MCF 10A (cell line): ENCODE data around the gene NPHP4. TPM values are rescaled to one million over a fixed set of nuclear protein-coding genes. Genes with fewer than 3 reads are reported as not detected.

Experiments
- BruUV-seq: library from RNA; stranded (reverse); fragments of 400-500 nt; replicated peaks from 2 replicates; lab custom pipeline; 2021; lab: Mats Ljungman, UMichigan
- CTCF ChIA-PET: fragments of 300-600 bp; sonication (Branson Sonifier 250); formaldehyde crosslinking; extraction: SDS; loops from one replicate; lab custom pipeline; 2021; ENCODE audit warnings: antibody characterized with exemption, inconsistent platforms; lab: Yijun Ruan, JAX
- POLR2A ChIA-PET: fragments of 300-600, 350-650 bp; sonication (Branson Sonifier 250); formaldehyde crosslinking; extraction: SDS; loops from one replicate; lab custom pipeline; 2020; ENCODE audit warnings: antibody characterized with exemption, inconsistent platforms; lab: Yijun Ruan, JAX
- DNase-seq: peaks from one replicate; pipeline ENCODE4 v3.0.0-alpha.2; 2018; ENCODE audit not compliant: unreplicated experiment
- H3K27ac Mint-ChIP-seq: one replicate; pipeline ENCODE4 v1.8.0; 2022; ENCODE audit warnings: mild to moderate bottlenecking, low read depth, mixed read lengths; ENCODE audit not compliant: unreplicated experiment
- H3K27me3 Mint-ChIP-seq: one replicate; pipeline ENCODE4 v1.8.0; 2022; ENCODE audit warnings: mixed read lengths; ENCODE audit not compliant: insufficient read depth, unreplicated experiment
- H3K36me3 Mint-ChIP-seq: one replicate; pipeline ENCODE4 v1.8.0; 2022; ENCODE audit warnings: mild to moderate bottlenecking, moderate library complexity, mixed read lengths; ENCODE audit not compliant: insufficient read depth, unreplicated experiment
- H3K4me1 Mint-ChIP-seq: one replicate; pipeline ENCODE4 v1.8.0; 2022; ENCODE audit warnings: mixed read lengths; ENCODE audit not compliant: insufficient read depth, unreplicated experiment
- H3K4me3 Mint-ChIP-seq: one replicate; pipeline ENCODE4 v1.8.0; 2022; ENCODE audit warnings: mild to moderate bottlenecking, moderate library complexity, mixed read lengths; ENCODE audit not compliant: unreplicated experiment
- H3K9me3 Mint-ChIP-seq: one replicate; pipeline ENCODE4 v1.8.0; 2022; ENCODE audit warnings: mixed read lengths; ENCODE audit not compliant: unreplicated experiment
- CTCF ChIP-seq: fragments of 200-600 bp; IDR thresholded peaks from one replicate; pipeline ENCODE4 v1.8.0; 2022; ENCODE audit warnings: antibody characterized with exemption, mild to moderate bottlenecking; ENCODE audit not compliant: unreplicated experiment
- intact Hi-C: fragments of 100-400 bp; cut with micrococcal nuclease; formaldehyde crosslinking; loops from 2 replicates; pipeline ENCODE4 v1.14.1; 2022
- total RNA-seq: library from RNA; stranded (reverse); gene quantifications from 2 replicates; pipeline ENCODE4 v1.2.3, GENCODE V29; 2022

The NPHP4 gene
- total RNA-seq, 1 experiment from 2014 or later = 14.4 TPM

DNA sequence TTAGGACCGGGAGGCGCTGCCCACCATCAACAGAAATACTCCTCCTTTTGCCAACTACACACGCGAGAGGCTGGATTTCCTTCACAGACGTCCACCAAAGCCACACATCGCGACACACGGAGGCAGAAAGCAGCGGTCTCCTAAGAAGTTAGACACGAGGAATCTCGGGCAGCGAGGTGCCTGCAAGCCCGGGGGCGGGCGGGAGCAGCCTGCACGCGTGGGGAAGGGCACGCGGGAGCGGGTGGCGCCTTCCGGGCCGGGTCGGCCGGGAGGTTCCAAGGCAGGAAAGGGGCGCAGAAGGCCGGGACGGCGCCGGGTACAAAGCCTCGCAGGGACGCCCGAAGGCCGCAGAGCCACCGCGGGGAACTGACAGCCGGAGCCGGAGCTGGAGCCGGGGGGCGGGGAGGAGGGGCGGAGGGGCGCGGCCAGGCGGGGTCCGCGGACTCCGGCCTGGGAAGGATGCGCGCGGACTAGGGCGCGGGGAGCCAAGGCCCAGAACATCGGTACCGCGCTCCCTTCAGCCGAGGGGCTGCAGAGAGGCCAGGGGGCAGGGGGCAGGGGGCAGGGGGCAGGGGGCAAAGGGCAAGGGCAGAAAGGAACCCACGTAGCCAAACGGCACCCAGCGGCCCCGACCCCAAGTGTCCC lies 722 bp downstream of the NPHP4 start:
- peaks cover 6% of the 10 kb centered on the region for H3K4me1 Mint-ChIP-seq
- CTCF ChIA-PET = interaction anchor here (0.9 kb wide), 1 partner anchor 10 kb away, joined by 3 read pairs; no protein-coding TSS in a partner anchor
- BruUV-seq = no TSS peak
- peak overlapping the region; percentile 86 for H3K27ac Mint-ChIP-seq
- H3K9me3 Mint-ChIP-seq = no peaks in the 10 kb centered on the region
- peaks cover 14% of the 10 kb centered on the region for H3K36me3 Mint-ChIP-seq
- DNase-seq = peak; percentile 8
- TF ChIP-seq CTCF = no peak
- POLR2A ChIA-PET = interaction anchor here (1.3 kb wide), 1 partner anchor 10 kb away, joined by 4 read pairs; no protein-coding TSS in a partner anchor
- intact Hi-C loops = loop anchor here (1.0 kb wide), 1 partner anchor 34 kb away; no protein-coding TSS in a partner anchor
- no peaks in the 10 kb centered on the region for H3K27me3 Mint-ChIP-seq
- H3K4me3 Mint-ChIP-seq = peak overlapping the region; percentile 76

- no peak for DNase-seq
- Mint-ChIP-seq H3K36me3 (peaks cover 8% of the 10 kb centered on the region), H3K4me1 (peaks cover 6% of the 10 kb centered on the region), H3K9me3 (no peaks in the 10 kb centered on the region), H3K27me3 (no peaks in the 10 kb centered on the region), H3K27ac (peak overlapping the region; percentile 86), H3K4me3 (peak overlapping the region; percentile 76)
- POLR2A ChIA-PET = interaction anchor here (1.3 kb wide), 1 partner anchor 9 kb away, joined by 4 read pairs; no protein-coding TSS in a partner anchor
- CTCF ChIA-PET = interaction anchor here (0.9 kb wide), 1 partner anchor 9 kb away, joined by 3 read pairs; no protein-coding TSS in a partner anchor
- TSS peak; percentile 42 for BruUV-seq
- intact Hi-C loops = no loop called here
- no peak for TF ChIP-seq CTCF
These were observed 1.3 kb downstream of the NPHP4 start for GRCh38 chr1:5990913-5991312.

GRCh38 chr1:5989731-5990271 lies 2.4 kb downstream of the NPHP4 start:
- H3K27ac Mint-ChIP-seq = no peak overlapping the region
- H3K27me3 Mint-ChIP-seq = no peaks in the 10 kb centered on the region
- H3K36me3 Mint-ChIP-seq = peaks cover 8% of the 10 kb centered on the region
- no peak for TF ChIP-seq CTCF
- no peaks in the 10 kb centered on the region for H3K9me3 Mint-ChIP-seq
- H3K4me3 Mint-ChIP-seq = no peak overlapping the region
- no peak for DNase-seq
- intact Hi-C loops = no loop called here
- ChIA-PET POLR2A (no interaction called here), CTCF (interaction anchor here (0.6 to 0.7 kb wide), 2 partner anchors 15 to 122 kb away, joined by 3 to 4 read pairs; no protein-coding TSS in a partner anchor)
- peaks cover 6% of the 10 kb centered on the region for H3K4me1 Mint-ChIP-seq
- no TSS peak for BruUV-seq

GRCh38 chr1:5989286-5989605 lies 3.0 kb downstream of the NPHP4 start:
- no peak for DNase-seq

More at GRCh38 chr1:5989286-5989605, 3.0 kb downstream of the NPHP4 start:
- Mint-ChIP-seq H3K9me3 (no peaks in the 10 kb centered on the region), H3K4me1 (peaks cover 6% of the 10 kb centered on the region), H3K27me3 (no peaks in the 10 kb centered on the region), H3K4me3 (no peak overlapping the region), H3K36me3 (peaks cover 9% of the 10 kb centered on the region), H3K27ac (no peak overlapping the region)
- no peak for TF ChIP-seq CTCF
- no TSS peak for BruUV-seq
- intact Hi-C loops = no loop called here
- CTCF ChIA-PET = interaction anchor here (0.7 kb wide), 1 partner anchor 487 kb away, joined by 3 read pairs; no protein-coding TSS in a partner anchor
- POLR2A ChIA-PET = no interaction called here
